NCI-H226 (cell line): ENCODE measurements around the gene FCF1.
"Not testable (repeated sequence)": the region's sequence is repeated elsewhere in the genome, so short reads cannot be mapped to it uniquely, and the experiment has no call there.

Source experiments
- DNase-seq: peaks from one replicate; pipeline ENCODE4 v3.0.0-alpha.2; 2015

FCF1 gene

DNA sequence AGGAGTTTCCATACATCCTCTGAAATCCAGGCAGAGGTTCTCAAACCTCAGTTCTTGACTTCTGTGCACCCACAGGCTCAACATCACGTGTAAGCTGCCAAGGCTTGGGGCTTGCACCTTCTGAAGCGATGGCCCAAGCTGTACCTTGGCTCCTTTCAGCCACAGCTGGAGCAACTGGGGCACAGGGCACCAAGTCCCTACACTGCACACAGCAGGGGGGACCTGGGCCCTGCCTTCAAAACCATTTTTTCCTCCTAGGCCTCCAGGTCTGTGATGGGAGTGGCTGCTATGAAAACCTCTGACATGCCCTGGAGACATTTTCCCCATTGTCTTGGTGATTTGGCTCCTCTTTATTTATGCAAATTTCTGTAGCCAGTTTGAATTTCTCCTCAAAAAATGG, 10.7 kb upstream of the FCF1 start:
- no peak for DNase-seq

DNA sequence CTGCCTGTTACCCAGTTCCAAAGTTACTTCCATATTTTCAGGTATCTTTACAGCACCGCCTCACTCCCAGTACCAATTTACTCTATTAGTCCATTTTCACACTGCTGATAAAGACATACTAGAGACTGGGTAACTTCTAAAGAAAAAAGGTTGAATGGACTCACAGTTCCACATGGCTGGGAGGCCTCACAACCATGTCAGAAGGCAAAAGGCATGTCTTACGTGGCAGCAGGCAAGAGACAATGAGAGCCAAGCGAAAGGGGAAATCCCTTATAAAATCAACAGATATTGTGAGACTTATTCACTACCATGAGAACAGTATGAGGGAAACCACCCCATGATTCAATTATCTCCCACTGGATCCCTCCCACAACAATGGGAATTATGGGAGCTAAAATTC, 9.9 kb upstream of the FCF1 start:
- no peak for DNase-seq

DNA sequence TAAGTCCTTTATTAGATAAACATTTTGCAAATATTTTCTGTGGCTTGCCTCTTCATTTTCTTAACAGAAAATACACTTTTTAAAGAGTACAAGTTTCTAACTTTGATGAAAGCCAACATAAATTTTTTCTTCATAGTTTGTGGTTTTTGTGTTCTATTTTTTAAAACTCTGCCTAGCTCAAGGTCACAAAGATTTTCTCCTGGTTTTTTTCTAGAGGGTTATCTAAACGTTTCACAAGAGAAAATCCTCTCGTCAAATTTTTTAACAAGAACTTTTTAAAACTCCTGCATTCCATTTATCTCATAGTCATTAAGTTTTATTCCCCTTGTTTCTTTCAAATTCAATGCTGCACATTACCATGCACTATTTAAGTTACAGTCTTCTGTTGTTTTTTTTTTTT, 8.3 kb upstream of the FCF1 start:
- no peak for DNase-seq

DNA sequence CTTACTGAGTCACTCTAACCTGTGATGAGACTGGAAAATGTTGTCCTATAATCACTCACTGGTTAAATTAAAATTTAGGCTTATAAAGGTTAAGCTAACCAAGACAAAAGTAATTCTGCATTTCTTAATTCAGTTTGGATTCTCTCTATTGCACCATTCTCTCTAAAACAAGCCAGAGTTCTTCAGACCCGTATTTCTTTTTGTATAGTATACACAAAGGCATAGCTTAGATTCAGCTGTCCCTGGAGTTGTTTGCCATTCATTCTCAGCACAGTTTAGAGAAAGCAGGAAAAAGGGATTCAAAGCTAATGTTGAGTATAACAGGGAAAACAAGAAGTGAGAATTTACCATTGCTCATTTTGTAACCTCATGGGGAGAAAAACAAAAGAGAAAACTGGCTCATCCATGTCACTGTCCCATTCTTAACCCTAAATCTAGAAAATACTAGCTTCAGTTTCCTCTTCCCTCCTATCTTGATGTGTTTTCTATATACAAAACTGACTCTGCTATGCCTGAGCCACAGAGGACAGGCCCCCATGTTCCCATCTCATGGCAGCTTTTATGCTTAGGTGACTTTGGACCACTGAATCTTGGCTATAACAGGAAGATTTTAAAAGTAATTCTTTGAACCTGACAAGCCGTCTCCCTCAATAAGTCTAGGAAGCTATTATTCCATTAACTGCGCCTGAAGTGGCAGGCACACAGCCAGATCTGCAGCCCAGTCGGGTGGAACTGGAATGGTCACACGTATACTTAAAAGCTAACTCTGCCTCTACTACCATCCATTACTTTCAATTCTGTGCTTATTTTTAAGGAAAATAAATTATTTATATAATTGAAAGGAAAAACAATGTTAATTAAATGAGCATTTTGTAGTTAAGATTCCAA, 7.1 kb upstream of the FCF1 start:
- DNase-seq = no peak

DNA sequence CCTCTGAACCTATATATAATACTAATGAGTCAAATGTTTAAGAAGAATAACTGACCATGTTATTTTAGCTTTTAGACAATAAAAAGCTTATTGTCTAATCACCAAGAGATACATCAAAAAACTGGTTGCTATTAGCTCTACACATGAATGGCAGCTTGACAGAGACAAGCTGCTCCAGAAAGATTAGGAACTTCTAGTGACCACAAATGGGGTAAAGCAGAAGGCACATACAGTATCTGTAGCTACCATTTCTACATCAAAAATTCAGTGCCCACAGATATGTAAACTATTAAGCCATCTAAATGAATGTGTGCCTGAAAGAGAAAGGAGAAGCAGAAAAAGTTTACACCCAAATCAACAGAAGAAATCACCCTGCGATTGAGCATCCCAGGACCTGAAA, 2.5 kb upstream of the FCF1 start:
- no peak for DNase-seq

DNA sequence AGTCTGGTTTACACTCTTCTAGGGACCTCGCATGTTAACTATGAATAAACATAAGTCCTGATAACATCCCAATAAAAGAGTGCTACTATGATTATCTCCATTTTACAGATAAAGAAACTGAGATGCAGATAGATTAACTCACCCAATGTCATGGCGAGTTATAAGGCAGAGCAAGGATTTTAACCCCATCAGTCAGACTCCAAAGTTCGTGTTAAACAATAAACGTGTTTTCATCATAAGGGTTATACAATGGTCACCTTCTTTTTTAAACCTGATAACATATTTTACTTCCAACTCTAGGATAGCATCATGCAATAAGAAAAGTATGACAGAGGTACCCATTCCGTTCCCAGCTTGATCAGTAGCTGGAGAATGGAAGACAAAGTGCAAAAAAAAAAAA, 1.3 kb upstream of the FCF1 start:
- DNase-seq = no peak

DNA sequence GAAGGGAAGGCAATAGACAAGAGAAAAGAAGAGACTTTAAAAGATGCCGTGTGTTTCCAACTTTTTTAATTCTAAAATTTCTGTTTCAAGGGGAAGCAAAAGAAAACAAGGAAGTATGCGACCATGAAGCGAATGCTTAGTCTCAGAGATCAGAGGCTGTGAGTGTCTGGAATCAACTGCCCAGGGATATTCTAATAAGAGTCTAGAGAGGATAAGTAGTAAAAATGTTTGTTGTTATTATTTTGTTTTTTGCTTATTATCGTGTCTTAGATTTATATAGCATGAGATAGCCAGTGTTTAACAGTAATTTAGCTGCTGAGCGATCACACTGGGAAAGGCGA, 421 bp downstream of the FCF1 start:
- no peak for DNase-seq

DNA sequence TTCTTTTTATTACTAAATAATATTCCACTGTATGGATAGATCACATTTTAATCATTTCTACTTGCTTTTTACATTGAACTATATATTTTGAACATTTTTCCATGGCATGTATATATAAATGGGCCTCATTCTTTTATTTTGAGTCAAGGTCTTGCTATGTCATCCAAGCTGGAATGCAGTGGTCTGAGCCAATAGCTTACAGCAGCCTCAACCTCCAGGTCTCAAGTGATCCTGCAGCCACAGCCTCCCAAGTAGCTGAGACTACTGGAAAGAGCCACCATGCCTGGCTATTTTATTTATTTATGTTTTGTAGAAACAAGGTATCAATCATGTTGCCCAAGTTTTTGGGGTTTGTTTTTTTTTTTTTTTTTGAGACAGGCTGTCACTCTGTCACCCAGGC, 7.6 kb downstream of the FCF1 start:
- DNase-seq = no peak

DNA sequence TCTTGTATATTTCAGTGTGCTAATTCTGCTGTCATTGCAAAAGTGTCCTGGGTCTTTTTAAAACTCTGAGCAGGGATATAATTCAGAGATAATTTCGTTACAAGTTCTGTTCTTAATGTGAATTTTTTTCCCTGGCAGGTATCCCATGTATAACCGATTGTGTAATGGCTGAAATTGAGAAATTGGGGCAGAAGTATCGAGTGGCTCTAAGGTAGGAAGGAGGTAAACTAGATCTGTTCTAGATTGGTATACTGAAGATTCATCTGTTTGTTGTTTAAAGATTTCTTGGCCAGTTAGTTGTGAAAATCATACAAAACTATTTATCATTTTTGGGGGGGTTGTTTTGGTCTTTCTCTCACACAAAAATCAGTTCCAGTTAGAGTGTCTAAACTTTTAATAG, 10.2 kb downstream of the FCF1 start:
- DNase-seq = no peak

DNA sequence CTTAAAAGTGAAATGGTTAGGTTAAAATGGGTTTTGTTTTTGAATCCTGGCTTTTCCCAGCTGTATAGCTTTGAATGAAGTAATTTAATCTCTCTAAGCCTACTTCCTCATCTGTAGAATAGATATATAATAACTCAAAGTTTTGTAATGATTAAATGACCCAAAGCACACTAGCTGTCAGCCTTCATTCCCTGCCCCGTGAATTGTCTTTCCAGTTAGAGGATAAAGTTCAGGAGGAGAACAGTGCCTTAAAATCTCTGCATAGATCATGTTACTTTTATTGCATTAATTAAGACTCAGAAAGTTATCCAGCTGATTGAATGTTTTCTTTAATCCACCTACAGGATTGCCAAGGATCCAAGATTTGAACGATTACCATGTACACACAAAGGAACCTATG, 19.4 kb downstream of the FCF1 start:
- DNase-seq = no peak

DNA sequence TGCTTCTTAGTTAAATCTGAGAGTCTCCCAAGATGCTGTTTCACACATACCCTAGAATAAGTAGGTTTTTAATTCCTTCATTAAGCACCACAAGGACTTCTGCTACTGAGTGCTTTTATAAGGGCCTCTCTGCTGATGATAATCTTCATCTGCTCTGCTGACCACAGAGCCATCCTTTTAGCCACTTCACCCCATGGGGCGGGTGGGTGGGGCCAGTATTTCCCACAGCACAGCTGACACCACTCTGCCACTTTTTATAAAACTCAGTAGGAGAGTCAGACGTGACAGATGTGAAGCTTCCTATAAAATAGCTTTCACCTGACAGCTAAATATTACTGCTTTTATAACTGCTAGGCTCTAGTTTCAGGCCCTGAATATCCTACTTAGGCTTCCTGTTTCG, 20.3 kb downstream of the FCF1 start:
- DNase-seq = no peak

DNA sequence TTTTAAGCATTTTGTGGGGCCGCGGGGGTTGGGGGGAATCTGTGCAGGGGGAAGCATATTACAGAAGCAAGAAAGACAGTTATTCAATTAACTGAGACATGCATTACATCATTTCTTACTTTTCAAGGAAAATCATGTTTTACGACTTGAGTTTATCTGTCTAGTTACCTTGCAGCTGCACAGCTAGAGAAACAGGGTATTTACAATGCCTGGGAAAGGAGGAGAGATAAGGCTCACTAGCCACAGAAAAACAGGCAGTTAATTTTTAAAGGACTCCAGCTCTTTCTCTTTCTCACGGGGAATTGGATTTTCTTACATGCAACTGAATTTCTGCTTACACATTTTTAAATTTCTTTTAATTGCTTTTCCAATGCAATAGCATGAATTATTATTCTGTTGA, 22.2 kb downstream of the FCF1 start:
- DNase-seq = no peak

DNA sequence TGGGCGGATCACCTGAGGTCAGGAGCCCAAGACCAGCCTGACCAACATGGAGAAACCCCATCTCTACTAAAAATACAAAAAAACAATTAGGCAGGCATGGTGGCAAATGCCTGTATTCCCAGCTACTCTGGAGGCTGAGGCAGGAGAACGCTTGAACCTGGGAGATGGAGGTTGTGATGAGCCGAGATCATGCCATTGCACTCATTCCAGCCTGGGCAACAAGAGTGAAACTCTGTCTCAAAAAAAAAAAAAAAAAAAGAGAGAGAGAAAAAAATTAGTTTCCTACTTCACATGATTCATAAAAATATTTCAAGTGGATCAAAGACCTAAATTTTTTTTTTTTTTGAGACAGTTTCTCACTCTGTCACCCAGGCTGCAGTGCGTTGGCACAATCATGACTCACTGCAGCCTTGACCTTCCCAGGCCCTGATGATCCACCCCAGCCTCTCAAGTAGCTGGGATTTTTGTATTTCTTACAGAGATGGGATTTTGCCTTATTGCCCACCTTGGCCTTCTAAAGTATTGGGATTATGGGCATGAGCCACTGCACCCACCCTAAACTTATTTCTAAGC, 24.9 kb downstream of the FCF1 start:
- DNase-seq = no peak

DNA sequence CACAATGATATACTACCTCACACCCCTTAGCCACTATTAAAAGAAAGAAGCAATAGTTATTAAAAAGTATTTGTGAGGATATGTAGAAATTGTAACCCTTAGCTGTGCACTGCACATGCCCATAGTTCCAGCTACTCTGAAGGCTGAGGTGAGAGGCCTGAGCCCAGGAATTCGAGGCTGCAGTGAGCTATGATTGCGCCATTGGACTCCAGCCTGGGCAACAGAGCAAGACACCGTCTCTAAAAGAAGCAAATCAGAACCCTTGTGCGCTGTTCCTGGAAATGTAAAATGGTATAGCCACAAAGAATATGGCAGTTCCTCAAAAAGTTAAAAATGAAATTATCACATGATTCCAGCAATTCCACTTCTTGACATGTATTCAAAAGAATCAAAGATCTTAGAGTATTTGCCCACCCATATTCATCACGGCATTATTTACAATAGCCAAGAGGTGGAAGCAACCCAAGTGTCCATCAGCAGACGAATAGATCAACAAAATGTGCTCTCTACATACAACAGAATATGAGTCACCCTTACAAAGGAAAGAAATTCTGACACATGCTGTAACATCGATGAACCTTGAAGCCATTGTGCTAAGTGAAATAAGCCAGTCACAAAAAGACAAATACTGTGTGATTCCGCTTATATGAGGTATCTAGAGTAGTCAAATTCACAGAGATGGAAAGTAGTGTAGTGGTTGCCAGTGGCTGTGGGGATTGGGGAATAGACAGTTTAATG, 26.5 kb downstream of the FCF1 start:
- no peak for DNase-seq

DNA sequence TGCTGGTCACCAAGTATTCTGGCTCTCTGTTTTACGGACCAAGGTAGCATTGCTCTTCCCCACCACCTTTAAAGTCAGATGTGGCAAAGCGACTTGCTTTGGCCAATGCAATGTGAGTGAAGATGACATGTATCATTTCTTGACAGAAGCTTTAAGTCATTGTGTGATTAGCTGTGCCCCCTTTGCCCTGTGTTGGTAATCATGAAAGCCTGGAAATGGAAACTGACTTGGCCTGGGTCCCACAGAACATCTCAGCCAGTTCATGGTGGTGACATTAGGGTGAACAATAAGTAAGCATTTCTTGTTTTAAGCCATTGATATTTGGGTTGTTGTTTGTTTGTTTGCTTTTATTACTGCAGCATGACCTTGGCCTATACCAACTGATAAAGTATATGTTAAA, 34.3 kb downstream of the FCF1 start:
- DNase-seq = no peak

DNA sequence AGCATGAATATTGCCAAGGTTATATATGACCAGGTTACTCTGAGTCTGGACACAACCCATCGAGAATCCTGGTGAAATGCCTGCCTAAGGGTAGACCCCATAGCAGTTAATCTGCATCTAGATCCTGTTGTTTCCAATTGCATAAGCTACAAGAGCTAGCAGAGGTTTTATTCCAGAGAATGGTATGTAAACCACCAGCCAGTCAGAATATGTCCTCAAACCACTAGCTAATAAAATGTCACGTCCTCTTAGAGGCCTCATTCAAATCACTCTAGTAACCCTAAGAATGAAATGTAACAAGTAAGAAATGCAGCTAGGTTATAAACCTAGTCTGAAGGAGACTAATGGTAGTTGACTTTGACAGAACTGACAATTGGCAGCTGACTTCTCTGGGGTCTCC, 41.2 kb downstream of the FCF1 start:
- no peak for DNase-seq

DNA sequence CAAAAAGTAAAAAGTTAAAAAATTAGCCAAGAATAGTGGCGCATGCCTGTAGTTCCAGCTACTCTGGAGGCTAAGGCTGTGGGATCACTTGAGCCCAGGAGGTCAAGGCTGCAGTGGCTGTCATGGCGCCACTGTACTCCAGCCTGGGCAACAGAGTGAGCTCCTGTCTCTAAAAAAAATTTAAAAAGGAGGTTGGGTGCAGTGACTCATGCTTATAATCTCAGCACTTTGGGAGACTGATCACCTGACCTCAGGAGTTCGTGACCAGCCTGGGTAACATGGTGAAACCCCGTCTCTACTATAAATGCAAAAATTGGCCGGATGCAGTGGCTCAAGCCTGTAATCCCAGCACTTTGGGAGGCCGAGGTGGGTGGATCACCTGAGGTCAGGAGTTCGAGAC, 42.0 kb downstream of the FCF1 start:
- no peak for DNase-seq

DNA sequence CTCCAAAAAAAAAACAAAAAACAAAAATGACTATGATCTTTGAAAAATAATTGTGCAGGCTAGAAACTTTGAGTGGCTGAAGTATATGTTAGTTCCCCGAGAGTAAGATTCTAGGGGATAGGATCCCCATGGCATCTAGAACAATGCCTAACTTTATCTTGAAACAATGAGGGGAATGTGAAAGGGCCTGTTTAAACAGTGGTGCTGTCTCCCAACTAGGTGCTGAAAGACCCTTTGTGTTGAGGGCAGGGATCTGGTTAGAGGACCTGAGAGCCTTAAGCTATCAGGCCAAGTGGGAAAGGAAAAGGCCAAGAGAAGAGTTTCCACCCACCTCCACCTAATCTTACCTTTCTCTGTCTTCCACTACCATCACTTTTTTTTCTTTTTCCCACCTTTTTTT, 43.4 kb downstream of the FCF1 start:
- no peak for DNase-seq

DNA sequence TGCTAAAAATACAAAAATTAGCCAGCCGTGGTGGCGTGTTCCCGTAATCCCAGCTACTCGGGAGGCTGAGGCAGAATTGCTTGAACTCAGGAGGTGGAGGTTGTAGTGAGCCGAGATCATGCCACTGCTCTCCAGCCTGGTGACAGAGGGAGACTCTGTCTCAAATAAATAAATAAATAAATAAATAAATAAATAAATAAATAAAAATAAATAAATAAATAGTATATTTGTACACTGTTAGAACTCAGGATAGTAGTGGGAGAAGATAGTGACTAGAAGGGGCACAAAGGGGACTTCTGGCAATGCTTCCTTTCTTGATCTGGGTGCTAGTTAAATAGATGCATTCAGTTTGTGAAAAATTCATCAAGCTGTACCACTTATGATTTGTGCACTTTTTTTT, 45.6 kb downstream of the FCF1 start:
- DNase-seq = not testable (repeated sequence)

DNA sequence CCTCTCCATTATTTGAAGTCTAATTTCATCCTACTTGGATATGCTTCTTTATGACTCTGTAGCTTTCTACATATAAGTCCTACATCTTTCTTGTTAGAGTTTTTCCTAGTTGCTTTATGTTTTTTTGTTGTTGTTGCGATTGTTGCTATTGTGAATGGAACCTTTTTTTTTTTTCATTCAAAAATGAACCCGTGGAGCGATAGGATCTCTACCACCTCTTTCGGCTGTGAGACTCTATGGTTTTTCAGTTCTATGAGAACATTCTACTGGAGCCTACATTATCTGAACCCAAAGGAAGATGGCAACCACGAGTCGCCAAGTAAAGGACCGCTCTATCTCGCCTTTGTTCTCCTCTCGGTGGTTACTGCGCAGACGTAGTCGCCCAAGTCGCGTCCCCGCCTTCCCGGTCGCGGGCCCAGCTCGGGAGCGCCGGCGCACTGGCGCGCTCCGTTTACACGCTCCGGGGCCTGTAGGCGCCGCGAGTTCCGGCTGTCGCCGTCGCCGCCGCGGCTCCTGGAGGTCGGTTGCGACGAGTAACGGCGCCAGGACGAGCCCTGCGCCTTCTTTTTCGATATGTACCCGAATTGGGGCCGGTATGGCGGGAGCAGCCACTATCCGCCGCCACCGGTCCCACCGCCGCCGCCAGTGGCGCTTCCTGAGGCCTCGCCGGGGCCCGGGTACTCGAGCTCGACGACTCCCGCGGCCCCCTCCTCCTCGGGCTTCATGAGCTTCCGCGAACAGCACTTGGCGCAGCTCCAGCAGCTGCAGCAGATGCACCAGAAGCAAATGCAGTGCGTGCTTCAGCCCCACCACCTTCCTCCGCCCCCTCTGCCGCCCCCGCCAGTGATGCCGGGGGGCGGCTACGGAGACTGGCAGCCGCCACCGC, 50.2 kb downstream of the FCF1 start, which contains the start of gene YLPM1:
TSS of gene YLPM1 (plus strand) at position 400 of the 886 bp plus-strand sequence. CDS start at position 574, 174 bp downstream.
- DNase-seq = peak; percentile 88

DNA sequence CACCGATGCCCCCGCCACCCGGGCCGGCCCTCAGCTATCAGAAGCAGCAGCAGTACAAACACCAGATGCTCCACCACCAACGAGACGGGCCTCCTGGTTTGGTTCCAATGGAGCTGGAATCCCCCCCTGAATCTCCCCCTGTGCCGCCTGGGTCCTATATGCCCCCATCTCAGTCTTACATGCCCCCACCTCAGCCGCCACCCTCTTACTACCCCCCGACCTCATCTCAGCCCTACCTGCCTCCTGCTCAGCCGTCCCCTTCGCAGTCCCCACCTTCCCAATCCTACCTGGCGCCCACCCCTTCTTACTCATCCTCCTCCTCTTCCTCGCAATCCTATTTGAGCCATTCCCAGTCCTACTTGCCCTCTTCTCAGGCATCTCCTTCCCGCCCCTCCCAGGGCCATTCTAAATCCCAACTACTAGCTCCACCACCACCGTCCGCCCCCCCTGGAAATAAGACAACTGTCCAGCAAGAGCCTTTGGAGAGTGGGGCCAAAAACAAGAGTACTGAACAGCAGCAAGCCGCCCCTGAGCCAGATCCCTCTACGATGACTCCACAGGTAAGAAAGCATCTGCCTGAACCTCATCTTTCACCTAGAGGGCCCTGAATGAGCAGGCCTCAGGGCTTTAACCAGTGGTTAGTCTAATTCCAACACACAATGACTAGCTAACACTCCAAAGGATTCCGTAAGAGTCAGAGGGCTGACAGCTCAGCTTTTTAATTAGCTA, 51.0 kb downstream of the FCF1 start:
- DNase-seq = no peak

DNA sequence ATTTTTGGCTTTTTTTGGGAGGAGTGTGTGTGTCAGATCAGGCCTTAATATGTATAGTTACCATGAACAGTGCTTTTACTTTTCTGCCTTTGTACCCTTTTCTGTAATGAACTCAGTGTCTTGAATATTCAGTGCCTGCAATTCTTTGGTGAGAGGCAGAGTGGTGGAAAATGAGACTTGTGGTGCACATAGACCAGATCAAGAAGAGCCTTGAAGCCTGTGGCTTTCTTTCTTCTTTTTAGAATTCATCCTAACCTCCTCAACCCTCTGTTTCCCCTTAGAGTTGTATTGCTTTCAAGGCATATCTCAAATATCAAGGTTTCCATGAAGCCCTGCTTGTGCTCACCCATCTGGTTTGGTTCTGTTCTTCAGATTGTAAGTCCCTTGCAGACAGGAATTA, 52.8 kb downstream of the FCF1 start:
- no peak for DNase-seq
